Neural progenitor cell (in vitro differentiated cells): ENCODE results near the gene ZNF93. TPM values are rescaled to one million over a fixed set of nuclear protein-coding genes. Genes with fewer than 3 reads are reported as not detected.
"Not testable (repeated sequence)": the region's sequence is repeated elsewhere in the genome, so short reads cannot be mapped to it uniquely, and the experiment has no call there.

Experiments used
- DNase-seq: peaks from one replicate; pipeline ENCODE4 v3.0.0-alpha.2; 2016; ENCODE audit warnings: low spot score
- H2AFZ ChIP-seq: fragments of 200-600 bp; sonication (generic); replicated peaks from 2 replicates; pipeline ENCODE4 v1.6.1; 2016; ENCODE audit warnings: antibody characterized with exemption
- H3F3A ChIP-seq: fragments of 200-600 bp; sonication (generic); 2 replicates; pipeline ENCODE4 v1.6.1; 2016; ENCODE audit warnings: antibody characterized with exemption, low read depth
- H3K27ac ChIP-seq: fragments of 200-600 bp; sonication (generic); 2 replicates; pipeline ENCODE4 v1.5.1; 2016; ENCODE audit warnings: mild to moderate bottlenecking
- H3K27me3 ChIP-seq: fragments of 200-600 bp; sonication (generic); 2 replicates; pipeline ENCODE4 v1.6.1; 2016; ENCODE audit warnings: mild to moderate bottlenecking, moderate library complexity
- H3K36me3 ChIP-seq: fragments of 200-600 bp; sonication (generic); 2 replicates; pipeline ENCODE4 v1.5.1; 2016
- H3K4me1 ChIP-seq: fragments of 200-600 bp; sonication (generic); 2 replicates; pipeline ENCODE4 v1.6.1; 2016; ENCODE audit warnings: mixed run types
- H3K4me2 ChIP-seq: fragments of 200-600 bp; sonication (generic); 2 replicates; pipeline ENCODE4 v1.6.1; 2016
- H3K4me3 ChIP-seq: fragments of 200-600 bp; sonication (generic); 2 replicates; pipeline ENCODE4 v1.5.1; 2016
- H3K79me2 ChIP-seq: fragments of 200-600 bp; sonication (generic); 2 replicates; pipeline ENCODE4 v1.6.1; 2016; ENCODE audit warnings: low read depth
- H3K9ac ChIP-seq: fragments of 200-600 bp; sonication (generic); 2 replicates; pipeline ENCODE4 v1.6.1; 2016
- H3K9me3 ChIP-seq: fragments of 200-600 bp; sonication (generic); 2 replicates; pipeline ENCODE4 v1.5.1; 2016; ENCODE audit warnings: low read depth
- H4K20me1 ChIP-seq: fragments of 200-600 bp; sonication (generic); 2 replicates; pipeline ENCODE4 v1.6.1; 2016; ENCODE audit warnings: low read depth
- H3K27ac Mint-ChIP-seq: 3 replicates; pipeline ENCODE4 v1.8.0; 2021; ENCODE audit warnings: mixed read lengths
- H3K27me3 Mint-ChIP-seq: 2 replicates; pipeline ENCODE4 v1.8.0; 2022; ENCODE audit warnings: low read depth, mild to moderate bottlenecking, inconsistent platforms, moderate library complexity, mixed read lengths; ENCODE audit not compliant: insufficient read depth
- H3K36me3 Mint-ChIP-seq: 3 replicates; pipeline ENCODE4 v1.8.0; 2021; ENCODE audit warnings: mixed read lengths
- H3K4me1 Mint-ChIP-seq: 3 replicates; pipeline ENCODE4 v1.8.0; 2021; ENCODE audit warnings: mixed read lengths
- H3K4me3 Mint-ChIP-seq: 3 replicates; pipeline ENCODE4 v1.8.0; 2021; ENCODE audit warnings: mild to moderate bottlenecking, moderate library complexity, mixed read lengths
- H3K9me3 Mint-ChIP-seq: 3 replicates; pipeline ENCODE4 v1.8.0; 2020; ENCODE audit warnings: mixed read lengths
- EZH2 ChIP-seq: fragments of 200-600 bp; sonication (generic); IDR thresholded peaks from 2 replicates; pipeline ENCODE4 v1.6.1; 2017; ENCODE audit warnings: antibody characterized with exemption, mild to moderate bottlenecking, moderate library complexity
- EZH2phosphoT487 ChIP-seq: fragments of 200-600 bp; sonication (generic); IDR thresholded peaks from 2 replicates; pipeline ENCODE4 v1.6.1; 2017; ENCODE audit warnings: antibody characterized with exemption
- total RNA-seq: library from RNA; depleted of rRNA; stranded (reverse); fragments of >200 nt; gene quantifications from 2 replicates; pipeline ENCODE4 v1.2.3, GENCODE V29; 2015; ENCODE audit warnings: low replicate concordance
- TF ChIP-seq, protein P1 (sequence below): fragments of 200-600 bp; sonication (generic); IDR thresholded peaks from 2 replicates; pipeline ENCODE4 v1.5.1; 2017; ENCODE audit warnings: antibody characterized with exemption, mild to moderate bottlenecking

Gene ZNF93
- total RNA-seq, 1 donor from 2014 or later = 72.7 TPM

DNA sequence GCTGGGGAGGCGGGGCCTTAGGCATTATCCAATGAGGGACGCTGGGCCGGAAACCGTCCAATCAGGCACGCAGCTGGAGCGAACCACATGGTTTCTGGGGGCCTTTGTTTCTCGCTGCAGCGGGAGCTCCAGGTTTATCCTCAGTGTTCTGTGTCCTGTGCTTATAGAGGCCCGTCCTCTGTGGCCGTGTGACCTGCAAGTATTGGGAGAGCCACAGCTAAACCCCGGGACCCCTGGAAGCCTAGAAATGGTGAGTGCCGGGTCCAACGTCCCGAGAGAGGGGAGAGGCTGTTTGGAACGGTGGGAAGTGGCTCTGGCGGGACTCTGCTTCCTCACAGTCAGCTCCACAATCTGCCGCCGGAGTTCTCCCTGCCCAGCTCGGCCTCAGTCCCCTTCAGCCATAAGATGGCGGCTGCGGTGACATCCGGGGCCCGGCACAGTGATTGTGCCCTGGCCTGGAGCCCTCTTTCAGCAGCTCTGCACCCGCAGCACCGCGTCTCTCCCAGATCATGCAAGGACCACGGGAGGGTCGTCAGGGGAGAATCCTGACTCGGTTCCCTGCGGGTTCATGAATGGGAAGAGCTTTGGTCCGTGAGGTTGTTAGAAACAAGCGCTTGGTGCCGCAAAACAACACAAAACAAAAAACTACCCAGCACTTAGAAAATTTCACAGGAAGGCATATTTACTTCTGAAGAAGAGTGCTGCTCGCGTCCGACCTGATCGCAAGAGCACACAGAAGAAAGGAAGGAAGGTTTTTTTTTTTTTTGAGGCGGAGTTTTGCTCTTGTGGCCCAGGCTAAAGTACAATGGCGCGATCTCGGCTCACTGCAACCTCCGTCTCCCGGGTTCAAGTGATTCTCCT lies 34.8 kb upstream of the ZNF93 start, which contains the start of gene ZNF253:
TSS of gene ZNF253 (plus strand) at position 133 of the 861 bp plus-strand sequence. CDS start at position 248, 115 bp downstream.
- H3K36me3 Mint-ChIP-seq = peaks cover 29% of the 10 kb centered on the region
- Histone ChIP-seq H3K9ac (peak within 1 kb of the TSS; percentile 98), H3K9me3 (no peaks in the 10 kb centered on the region), H3K79me2 (peaks cover 53% of the 10 kb centered on the region), H3K36me3 (no peaks in the 10 kb centered on the region), H3K27me3 (no peaks in the 10 kb centered on the region), H3K4me2 (peak within 1 kb of the TSS; percentile 98), H2AFZ (peak within 1 kb of the TSS; percentile 67), H4K20me1 (peaks cover 43% of the 10 kb centered on the region), H3K4me3 (peak within 1 kb of the TSS; percentile 92), H3F3A (peaks cover 7% of the 10 kb centered on the region), H3K4me1 (peaks cover 16% of the 10 kb centered on the region), H3K27ac (peak within 1 kb of the TSS; percentile 99)
- H3K4me1 Mint-ChIP-seq = no peaks in the 10 kb centered on the region
- peak within 1 kb of the TSS; percentile 100 for H3K27ac Mint-ChIP-seq
- DNase-seq = peak; percentile 99
- no peak for TF ChIP-seq EZH2phosphoT487
- no peak for TF ChIP-seq EZH2
- TF ChIP-seq, protein P1, sequence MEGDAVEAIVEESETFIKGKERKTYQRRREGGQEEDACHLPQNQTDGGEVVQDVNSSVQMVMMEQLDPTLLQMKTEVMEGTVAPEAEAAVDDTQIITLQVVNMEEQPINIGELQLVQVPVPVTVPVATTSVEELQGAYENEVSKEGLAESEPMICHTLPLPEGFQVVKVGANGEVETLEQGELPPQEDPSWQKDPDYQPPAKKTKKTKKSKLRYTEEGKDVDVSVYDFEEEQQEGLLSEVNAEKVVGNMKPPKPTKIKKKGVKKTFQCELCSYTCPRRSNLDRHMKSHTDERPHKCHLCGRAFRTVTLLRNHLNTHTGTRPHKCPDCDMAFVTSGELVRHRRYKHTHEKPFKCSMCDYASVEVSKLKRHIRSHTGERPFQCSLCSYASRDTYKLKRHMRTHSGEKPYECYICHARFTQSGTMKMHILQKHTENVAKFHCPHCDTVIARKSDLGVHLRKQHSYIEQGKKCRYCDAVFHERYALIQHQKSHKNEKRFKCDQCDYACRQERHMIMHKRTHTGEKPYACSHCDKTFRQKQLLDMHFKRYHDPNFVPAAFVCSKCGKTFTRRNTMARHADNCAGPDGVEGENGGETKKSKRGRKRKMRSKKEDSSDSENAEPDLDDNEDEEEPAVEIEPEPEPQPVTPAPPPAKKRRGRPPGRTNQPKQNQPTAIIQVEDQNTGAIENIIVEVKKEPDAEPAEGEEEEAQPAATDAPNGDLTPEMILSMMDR = no peak
- H3K27me3 Mint-ChIP-seq = peaks cover 4% of the 10 kb centered on the region
- peaks cover 62% of the 10 kb centered on the region for H3K9me3 Mint-ChIP-seq
- peak within 1 kb of the TSS; percentile 97 for H3K4me3 Mint-ChIP-seq

DNA sequence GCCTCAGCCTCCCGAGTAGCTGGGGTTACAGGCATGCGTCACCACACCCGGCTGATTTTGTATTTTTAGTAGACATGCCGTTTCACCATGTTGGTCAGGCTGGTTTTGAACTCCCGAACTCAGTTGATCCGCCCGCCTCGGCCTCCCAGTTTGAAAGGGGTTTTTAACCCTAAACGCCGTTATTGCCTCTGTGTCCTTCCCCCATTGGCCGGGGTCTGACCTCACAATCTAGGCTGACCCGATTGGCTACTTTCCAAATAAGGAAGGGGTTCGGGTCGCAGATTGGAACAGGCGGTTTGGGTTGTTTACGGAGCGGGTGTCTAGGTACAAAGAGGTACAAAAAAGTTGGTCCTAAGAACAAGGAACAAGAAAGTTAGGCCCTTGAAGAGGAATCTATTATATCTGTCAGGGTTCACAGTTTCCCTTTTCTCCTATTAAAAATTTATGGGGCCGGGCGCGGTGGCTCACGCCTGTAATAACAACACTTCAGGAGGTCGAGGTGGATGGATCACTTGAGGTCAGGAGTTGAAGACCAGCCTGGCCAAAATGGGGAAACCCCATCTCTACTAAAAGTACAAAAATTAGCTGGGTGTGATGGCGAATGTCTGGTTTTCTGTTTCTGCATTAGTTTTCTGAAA lies 34.0 kb upstream of the ZNF93 start:
- Histone ChIP-seq H3K9ac (peak overlapping the region; percentile 98), H3K36me3 (no peaks in the 10 kb centered on the region), H3F3A (peaks cover 7% of the 10 kb centered on the region), H3K4me3 (peak overlapping the region; percentile 92), H3K9me3 (no peaks in the 10 kb centered on the region), H3K4me2 (peak overlapping the region; percentile 98), H3K27me3 (no peaks in the 10 kb centered on the region), H3K4me1 (peaks cover 16% of the 10 kb centered on the region), H3K27ac (peak overlapping the region; percentile 99), H2AFZ (peak overlapping the region; percentile 67), H4K20me1 (peaks cover 47% of the 10 kb centered on the region), H3K79me2 (peaks cover 60% of the 10 kb centered on the region)
- Mint-ChIP-seq H3K36me3 (peaks cover 34% of the 10 kb centered on the region), H3K4me3 (peak overlapping the region; percentile 97), H3K9me3 (peaks cover 64% of the 10 kb centered on the region), H3K27ac (peak overlapping the region; percentile 74), H3K27me3 (peaks cover 4% of the 10 kb centered on the region), H3K4me1 (no peaks in the 10 kb centered on the region)
- no peak for TF ChIP-seq EZH2
- TF ChIP-seq, protein P1 = no peak
- TF ChIP-seq EZH2phosphoT487 = no peak
- peak; percentile 83 for DNase-seq

DNA sequence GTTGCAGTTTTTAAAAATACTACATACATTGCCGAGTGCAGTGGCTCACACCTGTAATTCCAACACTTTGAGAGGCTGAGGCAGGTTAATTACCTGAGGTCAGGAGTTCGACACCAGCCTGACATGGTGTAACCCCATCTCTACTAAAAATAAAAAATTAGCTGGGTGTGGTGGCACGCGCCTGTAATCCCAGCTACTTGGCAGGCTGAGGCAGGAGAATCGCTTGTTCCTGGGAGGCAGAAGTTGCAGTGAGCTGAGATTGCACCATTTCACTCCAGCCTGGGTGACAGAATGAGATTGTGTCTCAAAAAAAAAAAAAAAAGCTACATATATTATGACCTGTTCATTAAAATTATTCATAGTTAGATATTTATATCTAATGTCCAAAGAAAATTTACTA lies 30.7 kb upstream of the ZNF93 start:
- peaks cover 59% of the 10 kb centered on the region for H3K36me3 Mint-ChIP-seq

More for the DNA sequence above, 30.7 kb upstream of the ZNF93 start:
- not testable (repeated sequence) for H3K27me3 ChIP-seq, H3K27ac ChIP-seq, DNase-seq, H3K27ac Mint-ChIP-seq, H3K27me3 Mint-ChIP-seq, H3K4me3 ChIP-seq, H3K4me3 Mint-ChIP-seq, H3K9ac ChIP-seq, H3K9me3 ChIP-seq, H3K4me1 Mint-ChIP-seq, H2AFZ ChIP-seq
- peaks cover 11% of the 10 kb centered on the region for H3F3A ChIP-seq
- H3K4me1 ChIP-seq = peaks cover 16% of the 10 kb centered on the region
- peaks cover 27% of the 10 kb centered on the region for H3K36me3 ChIP-seq
- peaks cover 74% of the 10 kb centered on the region for H3K9me3 Mint-ChIP-seq
- peak overlapping the region; percentile 8 for H3K4me2 ChIP-seq
- peaks cover 94% of the 10 kb centered on the region for H3K79me2 ChIP-seq
- H4K20me1 ChIP-seq = peaks cover 47% of the 10 kb centered on the region
